Activated T-cell treated with anti-CD3 and anti-CD28 coated beads for 4 hours (primary cell): ENCODE data around the gene TMED10.

Source experiments
- DNase-seq: peaks from one replicate; pipeline ENCODE4 v3.0.0-alpha.2; 2020

Gene TMED10

GRCh38 chr14:75176142-75176820 is at the start of gene TMED10:
Gene TMED10 (minus strand): TSS chr14:75176612. CDS start chr14:75176579, 33 bp downstream.
- peak; percentile 89 for DNase-seq

GRCh38 chr14:75224561-75224960 is 48.1 kb upstream of the TMED10 start:
- DNase-seq = no peak

- no peak for DNase-seq
Observed at GRCh38 chr14:75223664-75224154, 47.3 kb upstream of the TMED10 start.

- DNase-seq = no peak
Observed at GRCh38 chr14:75222208-75222701, 45.8 kb upstream of the TMED10 start.

- no peak for DNase-seq
Observed at GRCh38 chr14:75221797-75222196, 45.4 kb upstream of the TMED10 start.

GRCh38 chr14:75220156-75220555 is 43.7 kb upstream of the TMED10 start:
- no peak for DNase-seq

- DNase-seq = no peak
Observed at GRCh38 chr14:75217508-75218206, 41.2 kb upstream of the TMED10 start.

- DNase-seq = no peak
Observed at GRCh38 chr14:75216427-75217006, 40.1 kb upstream of the TMED10 start.

- DNase-seq = no peak
Observed at GRCh38 chr14:75215520-75215919, 39.1 kb upstream of the TMED10 start.

GRCh38 chr14:75214558-75214957 is 38.1 kb upstream of the TMED10 start:
- DNase-seq = no peak

GRCh38 chr14:75213172-75213571 is 36.8 kb upstream of the TMED10 start:
- no peak for DNase-seq

GRCh38 chr14:75208843-75209242 is 32.4 kb upstream of the TMED10 start:
- no peak for DNase-seq

GRCh38 chr14:75206190-75206589 is 29.8 kb upstream of the TMED10 start:
- no peak for DNase-seq

- no peak for DNase-seq
Observed at GRCh38 chr14:75205591-75205990, 29.2 kb upstream of the TMED10 start.

- no peak for DNase-seq
Observed at GRCh38 chr14:75204116-75204515, 27.7 kb upstream of the TMED10 start.

GRCh38 chr14:75202657-75203056 is 26.2 kb upstream of the TMED10 start:
- no peak for DNase-seq

GRCh38 chr14:75201087-75201486 is 24.7 kb upstream of the TMED10 start:
- no peak for DNase-seq

GRCh38 chr14:75200451-75200850 is 24.0 kb upstream of the TMED10 start:
- no peak for DNase-seq

GRCh38 chr14:75198291-75198933 is 22.0 kb upstream of the TMED10 start:
- no peak for DNase-seq

- no peak for DNase-seq
Observed at GRCh38 chr14:75197338-75197737, 20.9 kb upstream of the TMED10 start.

- DNase-seq = no peak
Observed at GRCh38 chr14:75196468-75196867, 20.1 kb upstream of the TMED10 start.

- DNase-seq = no peak
Observed at GRCh38 chr14:75196064-75196463, 19.7 kb upstream of the TMED10 start.

- no peak for DNase-seq
Observed at GRCh38 chr14:75191100-75191499, 14.7 kb upstream of the TMED10 start.
